ENCODE measurements around the gene CACFD1.

The CACFD1 gene

DNA sequence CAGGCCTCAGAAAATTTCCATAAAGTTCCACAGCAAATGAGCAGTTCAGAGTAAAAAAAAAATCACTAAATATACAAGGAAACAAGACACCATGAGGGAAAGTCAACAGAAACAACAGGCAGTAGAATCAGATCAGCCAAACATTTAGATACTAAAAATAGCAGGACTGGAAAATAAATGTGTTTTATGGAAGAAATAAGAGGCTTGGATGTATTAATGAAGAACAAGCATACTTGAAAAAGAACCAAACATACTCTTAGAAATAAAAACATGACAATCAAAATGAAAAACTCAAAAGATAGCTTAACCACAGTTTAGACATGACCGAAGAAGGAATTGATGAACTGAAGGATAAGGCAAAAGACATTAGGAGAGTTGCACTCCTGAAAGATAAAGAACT, 42.3 kb downstream of the CACFD1 start:
- DNase-seq (no peak), ATAC-seq (no peak)

- DNase-seq (no peak), ATAC-seq (no peak)
Observed at GRCh38 chr9:133505186-133505830, 45.5 kb downstream of the CACFD1 start.

- ATAC-seq (no peak), DNase-seq (no peak)
Observed at GRCh38 chr9:133505901-133506652, 46.3 kb downstream of the CACFD1 start.

GRCh38 chr9:133506653-133507038, 46.9 kb downstream of the CACFD1 start:
- no peak for DNase-seq
- ATAC-seq: no peak

DNA sequence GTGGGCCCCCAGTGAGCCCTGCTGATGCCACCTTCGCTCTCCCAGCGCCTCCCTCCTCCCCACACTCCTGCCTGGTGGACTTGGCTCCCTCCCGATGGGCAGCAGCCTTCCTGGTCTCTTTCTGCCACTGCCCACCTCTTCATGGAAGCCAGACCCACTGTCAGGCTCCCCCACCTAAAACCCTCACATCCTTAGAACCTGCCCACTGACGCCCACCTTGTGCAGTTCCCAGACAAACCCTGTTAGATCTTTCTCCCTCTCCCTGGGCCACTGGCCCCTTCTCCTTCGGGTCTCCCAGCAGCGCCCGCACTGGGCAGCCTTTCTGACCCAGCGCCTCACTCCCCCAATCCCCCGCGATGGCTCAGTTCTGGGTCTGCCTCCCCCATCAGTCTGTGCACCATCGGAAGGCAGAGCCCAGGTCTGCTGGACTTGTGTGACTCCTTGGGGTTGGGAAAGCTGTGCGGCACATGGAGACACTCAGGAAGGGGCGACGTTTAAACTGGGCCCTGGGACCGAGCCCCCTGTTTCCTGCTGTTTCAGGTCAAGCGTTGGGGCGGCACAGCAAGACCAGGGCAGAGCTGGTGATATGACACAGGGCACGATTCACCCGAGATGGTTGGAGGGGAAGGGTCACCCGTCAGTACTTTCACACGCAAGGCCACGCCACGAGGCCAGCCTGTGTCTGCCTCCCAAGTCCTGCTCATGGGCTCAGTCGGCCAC, 47.6 kb downstream of the CACFD1 start:
- ATAC-seq (no peak), DNase-seq (no peak)

DNA sequence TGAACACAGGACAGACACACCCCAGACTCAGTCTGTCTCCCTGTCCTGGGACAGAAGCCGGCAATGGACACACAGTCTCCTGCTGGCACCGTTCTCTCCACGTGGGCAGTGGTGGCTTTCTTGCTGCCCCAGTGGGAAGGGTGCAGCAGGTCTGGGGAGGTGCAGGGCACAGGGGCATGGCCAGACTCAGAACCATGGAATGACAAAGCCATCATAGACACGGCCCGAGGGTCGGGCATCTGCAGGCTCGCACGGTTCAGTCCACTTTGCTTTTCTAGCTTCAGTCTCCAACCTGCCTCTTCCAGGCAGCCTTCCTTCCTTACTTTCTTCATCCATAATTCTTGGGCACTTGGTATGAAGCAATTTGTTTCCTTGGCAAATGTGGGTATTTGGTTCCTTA, 48.3 kb downstream of the CACFD1 start:
- DNase-seq (no peak), ATAC-seq (no peak)

- peak; percentile 44 for ATAC-seq
Observed at GRCh38 chr9:133509179-133510083, 49.7 kb downstream of the CACFD1 start.

GRCh38 chr9:133510926-133511505, 51.2 kb downstream of the CACFD1 start:
- no peak for DNase-seq

More at GRCh38 chr9:133509179-133510083, 49.7 kb downstream of the CACFD1 start:
- peak; percentile 14 for DNase-seq

GRCh38 chr9:133511607-133512006, 51.8 kb downstream of the CACFD1 start:
- DNase-seq (no peak), ATAC-seq (no peak)

More at GRCh38 chr9:133510926-133511505, 51.2 kb downstream of the CACFD1 start:
- no peak for ATAC-seq

GRCh38 chr9:133512253-133513213, 52.8 kb downstream of the CACFD1 start:
- DNase-seq: no peak
- no peak for ATAC-seq

GRCh38 chr9:133513214-133514100, 53.7 kb downstream of the CACFD1 start:
- ATAC-seq (no peak), DNase-seq (no peak)

GRCh38 chr9:133514460-133515239, 54.9 kb downstream of the CACFD1 start:
- DNase-seq: no peak
- ATAC-seq: no peak

DNA sequence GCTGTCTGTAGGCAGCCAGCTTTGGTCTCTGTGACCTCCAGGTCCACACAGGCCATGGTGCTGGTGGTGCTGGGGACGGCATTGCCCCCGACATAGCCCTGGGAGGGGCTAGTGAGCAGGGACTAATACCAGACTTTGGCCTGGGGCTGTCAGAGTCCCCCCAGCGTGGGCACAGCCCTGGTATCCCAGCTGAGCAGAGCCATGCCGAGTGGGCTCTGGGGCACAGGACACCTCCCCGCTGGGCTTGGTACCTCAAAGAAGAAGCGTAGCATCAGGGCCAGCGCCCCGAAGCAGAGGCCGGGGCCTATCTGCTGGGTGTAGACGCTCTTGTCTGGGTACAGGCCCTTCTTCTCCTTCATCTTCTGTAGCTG, 55.4 kb downstream of the CACFD1 start:
- ATAC-seq (no peak), DNase-seq (no peak)

- DNase-seq (no peak), ATAC-seq (no peak)
Observed at GRCh38 chr9:133515615-133516255, 56.0 kb downstream of the CACFD1 start.

DNA sequence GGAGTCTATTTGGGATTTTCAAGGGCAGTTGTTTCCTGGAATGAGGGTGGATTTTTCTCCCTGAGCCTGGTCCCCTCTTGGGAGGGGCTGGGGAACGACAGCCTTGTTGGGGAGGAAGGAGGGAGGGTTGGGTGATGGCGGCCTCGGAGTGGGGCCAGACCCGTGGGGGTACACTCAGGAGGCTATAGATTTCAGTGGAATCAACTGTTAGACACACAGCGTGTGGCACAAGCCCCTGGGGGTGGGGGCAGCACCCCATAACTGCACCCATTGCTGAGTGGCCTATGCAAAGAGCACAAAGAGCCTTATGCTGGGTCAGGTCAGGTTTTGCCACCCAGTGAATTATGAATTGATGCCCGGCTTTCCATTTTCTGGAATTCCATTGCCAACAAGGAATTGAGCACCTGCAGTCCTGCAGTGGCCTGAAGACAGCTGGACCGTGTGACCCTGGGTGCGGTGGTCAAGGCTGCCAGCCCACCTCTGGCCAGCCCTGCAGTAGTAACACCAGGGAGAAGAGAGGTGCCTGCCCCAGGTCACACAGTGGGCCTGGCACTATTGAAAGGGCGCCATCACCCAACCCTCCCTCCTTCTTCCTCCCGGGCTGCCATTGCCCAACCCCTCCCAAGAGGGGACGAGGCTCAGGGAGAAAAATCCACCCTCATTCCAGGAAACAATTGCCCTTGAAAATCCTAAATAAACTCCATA, 56.6 kb downstream of the CACFD1 start:
- ATAC-seq (no peak), DNase-seq (no peak)

DNA sequence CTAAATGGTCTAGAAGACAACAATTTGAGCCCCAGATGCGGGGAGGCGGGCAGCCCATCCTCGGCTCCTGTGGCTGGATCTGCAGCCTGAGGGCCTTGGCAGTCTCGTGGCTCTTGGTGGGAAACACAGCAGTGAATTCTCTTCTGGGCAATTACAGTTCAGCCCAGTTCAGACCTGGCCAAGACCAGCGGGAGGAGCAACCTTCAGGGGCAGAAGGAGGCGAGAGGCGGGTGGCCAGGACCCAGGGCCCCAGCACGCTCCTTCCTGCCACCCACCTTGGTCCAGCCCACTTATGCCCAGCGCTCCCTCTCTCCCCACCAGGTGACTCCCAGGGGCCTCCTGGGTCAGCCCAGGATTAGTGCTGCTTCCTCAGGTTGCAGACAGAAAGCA, 57.2 kb downstream of the CACFD1 start:
- no peak for ATAC-seq
- DNase-seq: no peak

DNA sequence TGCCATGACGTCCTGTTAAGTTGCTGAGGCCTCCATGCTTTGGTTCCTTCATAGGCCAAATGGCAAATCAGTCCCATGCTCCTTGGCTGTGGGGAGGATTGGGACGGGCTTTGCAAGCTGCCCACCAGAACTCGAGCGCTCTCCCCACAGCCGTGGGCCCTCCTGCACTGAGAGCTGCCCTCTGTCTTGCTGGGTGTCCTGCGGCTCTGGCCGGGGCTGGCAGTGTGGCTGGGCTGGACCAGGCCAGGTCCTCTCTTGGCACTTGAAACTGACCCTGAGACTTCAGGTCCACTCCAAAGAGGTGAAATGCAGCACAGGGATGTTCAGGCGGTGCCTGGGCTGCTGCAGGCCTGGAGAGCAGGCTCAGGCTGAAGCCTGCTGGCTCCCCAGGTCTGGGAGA, 57.9 kb downstream of the CACFD1 start:
- no peak for ATAC-seq
- no peak for DNase-seq

DNA sequence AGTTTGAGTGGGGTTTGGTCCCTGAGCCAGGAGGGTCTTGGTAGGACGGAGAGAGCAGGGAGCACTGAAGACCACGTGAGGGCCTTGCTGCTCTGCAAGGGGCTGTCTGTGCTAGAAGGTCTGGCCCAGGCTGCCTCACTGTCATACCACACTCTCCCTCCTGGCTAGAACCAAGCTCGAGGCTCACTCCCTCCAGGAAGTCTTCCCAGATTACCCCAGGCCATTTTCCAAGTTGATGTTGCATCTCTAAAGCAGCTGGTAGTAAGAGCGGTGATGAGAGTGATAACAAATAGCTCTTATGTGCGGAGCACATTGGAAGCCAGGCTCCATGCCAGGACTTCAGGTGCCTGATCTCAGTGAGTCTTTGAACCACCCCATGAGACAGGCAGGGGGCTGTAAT, 58.4 kb downstream of the CACFD1 start:
- DNase-seq (no peak), ATAC-seq (no peak)
